ENCODE data around the gene APBB1. TPM values are rescaled to one million over a fixed set of nuclear protein-coding genes. Genes with fewer than 3 reads are reported as not detected.

Gene APBB1
- total RNA-seq, 4 donors from 2014 or later: 36.4 to 54.1 (median 45.4) TPM

- peaks cover 21 to 36% of the 10 kb centered on the region in 2 donors for H3K36me3 ChIP-seq
- H3K27me3 ChIP-seq: no peaks in the 10 kb centered on the region
- no peaks in the 10 kb centered on the region for H3K4me1 ChIP-seq
- intact Hi-C loops (cut with DNase I): no loop called here
- WGBS, 2 donors: 95 to 96% methylated on average over 32 to 38 of the region's 56 CpGs
- H3K9me3 ChIP-seq: no peaks in the 10 kb centered on the region
- no peak overlapping the region for H3K4me3 ChIP-seq (replicated peaks in 1 of 3)
- no peak overlapping the region for H3K27ac ChIP-seq
- no peak for DNase-seq
- TF ChIP-seq POLR2A (IDR thresholded peaks at IDR 0.05): no peak
- TF ChIP-seq, protein P1, sequence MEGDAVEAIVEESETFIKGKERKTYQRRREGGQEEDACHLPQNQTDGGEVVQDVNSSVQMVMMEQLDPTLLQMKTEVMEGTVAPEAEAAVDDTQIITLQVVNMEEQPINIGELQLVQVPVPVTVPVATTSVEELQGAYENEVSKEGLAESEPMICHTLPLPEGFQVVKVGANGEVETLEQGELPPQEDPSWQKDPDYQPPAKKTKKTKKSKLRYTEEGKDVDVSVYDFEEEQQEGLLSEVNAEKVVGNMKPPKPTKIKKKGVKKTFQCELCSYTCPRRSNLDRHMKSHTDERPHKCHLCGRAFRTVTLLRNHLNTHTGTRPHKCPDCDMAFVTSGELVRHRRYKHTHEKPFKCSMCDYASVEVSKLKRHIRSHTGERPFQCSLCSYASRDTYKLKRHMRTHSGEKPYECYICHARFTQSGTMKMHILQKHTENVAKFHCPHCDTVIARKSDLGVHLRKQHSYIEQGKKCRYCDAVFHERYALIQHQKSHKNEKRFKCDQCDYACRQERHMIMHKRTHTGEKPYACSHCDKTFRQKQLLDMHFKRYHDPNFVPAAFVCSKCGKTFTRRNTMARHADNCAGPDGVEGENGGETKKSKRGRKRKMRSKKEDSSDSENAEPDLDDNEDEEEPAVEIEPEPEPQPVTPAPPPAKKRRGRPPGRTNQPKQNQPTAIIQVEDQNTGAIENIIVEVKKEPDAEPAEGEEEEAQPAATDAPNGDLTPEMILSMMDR (IDR thresholded peaks at IDR 0.05): no peak
Measured at GRCh38 chr11:6456361-6457073, 37.6 kb upstream of the APBB1 start.

DNA sequence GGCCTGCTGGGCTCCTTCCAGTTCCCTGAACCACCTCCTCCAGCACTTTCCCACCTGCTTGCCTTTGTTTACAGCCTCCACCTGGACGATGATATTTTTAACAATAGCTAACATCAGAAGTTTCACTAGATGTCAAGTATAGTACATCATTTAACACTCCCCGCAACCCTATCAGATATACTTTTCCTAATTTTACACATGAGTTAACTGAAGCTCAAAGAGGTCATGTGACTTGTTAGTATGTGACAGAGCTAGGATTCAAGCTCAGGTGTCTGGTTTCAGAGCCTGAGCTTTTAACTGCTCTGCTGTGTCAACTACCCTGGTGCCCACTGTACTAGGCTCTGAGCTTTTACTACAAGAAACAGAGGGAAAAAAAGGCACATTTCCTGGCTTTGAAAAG is 36.2 kb upstream of the APBB1 start:
- Histone ChIP-seq H3K36me3 (peaks cover 28 to 51% of the 10 kb centered on the region in 2 donors), H3K27me3 (no peaks in the 10 kb centered on the region), H3K4me1 (no peaks in the 10 kb centered on the region), H3K9me3 (no peaks in the 10 kb centered on the region), H3K4me3 (replicated peaks in 1 of 3) (no peak overlapping the region), H3K27ac (no peak overlapping the region)
- DNase-seq: no peak
- WGBS, 2 donors: 77 to 81% methylated on average over 2 of the region's 2 CpGs
- intact Hi-C loops (cut with DNase I): no loop called here
- TF ChIP-seq, protein P1 (IDR thresholded peaks at IDR 0.05): no peak
- TF ChIP-seq POLR2A (IDR thresholded peaks at IDR 0.05): no peak

DNA sequence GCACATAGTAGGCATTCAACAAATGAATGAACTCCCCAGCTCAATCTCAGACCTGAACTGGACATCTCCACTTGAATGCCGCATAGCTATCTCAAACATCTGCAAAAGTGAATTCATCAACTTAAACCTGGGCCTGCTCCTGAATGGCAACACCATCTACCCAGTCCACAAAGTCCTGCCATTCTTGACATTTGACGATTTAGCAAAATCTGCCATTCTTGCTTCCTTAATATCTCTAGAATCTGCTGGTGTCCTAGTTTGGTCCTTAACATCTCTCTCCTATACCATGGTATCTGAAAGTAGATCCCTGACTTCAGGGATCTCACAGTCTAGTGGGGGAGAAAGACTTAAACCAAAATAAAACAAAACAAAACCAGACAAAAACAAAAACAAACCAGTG is 34.3 kb upstream of the APBB1 start:
- TF ChIP-seq, protein P1 (IDR thresholded peaks at IDR 0.05): no peak
- no peak for TF ChIP-seq POLR2A (IDR thresholded peaks at IDR 0.05)
- Histone ChIP-seq H3K9me3 (no peaks in the 10 kb centered on the region), H3K27ac (no peak overlapping the region), H3K36me3 (peaks cover 37 to 61% of the 10 kb centered on the region in 2 donors), H3K4me1 (no peaks in the 10 kb centered on the region), H3K4me3 (replicated peaks in 1 of 3) (no peak overlapping the region), H3K27me3 (no peaks in the 10 kb centered on the region)
- intact Hi-C loops (cut with DNase I): no loop called here
- WGBS, 2 donors: 97% methylated on average over 2 of the region's 2 CpGs
- DNase-seq: no peak

DNA sequence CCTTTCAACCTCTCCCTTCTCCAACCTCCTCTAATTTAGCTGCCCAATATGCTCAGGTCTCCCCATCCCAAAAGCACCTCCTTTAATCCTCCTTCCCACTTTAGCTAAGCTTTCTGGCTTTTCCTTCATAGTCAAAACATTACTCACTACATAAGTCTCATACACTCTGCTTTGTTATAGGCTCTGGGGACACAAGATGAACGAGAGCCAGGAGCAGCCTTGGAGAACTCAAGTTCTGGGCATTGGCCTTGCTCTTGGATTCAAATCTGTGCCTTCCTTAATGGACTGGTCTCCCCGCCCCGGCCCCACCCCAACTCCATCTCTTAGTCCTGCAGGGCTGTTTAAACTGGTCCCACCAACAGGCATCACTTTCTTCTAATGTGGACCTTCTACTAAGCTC is 33.3 kb upstream of the APBB1 start:
- TF ChIP-seq POLR2A (IDR thresholded peaks at IDR 0.05): no peak
- TF ChIP-seq, protein P1 (IDR thresholded peaks at IDR 0.05): no peak
- WGBS, 2 donors: 82% methylated on average over 3 of the region's 3 CpGs
- no peak overlapping the region for H3K27ac ChIP-seq
- H3K4me1 ChIP-seq: no peaks in the 10 kb centered on the region
- no peaks in the 10 kb centered on the region for H3K27me3 ChIP-seq
- no peak for DNase-seq
- intact Hi-C loops (cut with DNase I): no loop called here
- H3K36me3 ChIP-seq: peaks cover 36 to 53% of the 10 kb centered on the region in 2 donors
- no peaks in the 10 kb centered on the region for H3K9me3 ChIP-seq
- H3K4me3 ChIP-seq (replicated peaks in 1 of 3): no peak overlapping the region

DNA sequence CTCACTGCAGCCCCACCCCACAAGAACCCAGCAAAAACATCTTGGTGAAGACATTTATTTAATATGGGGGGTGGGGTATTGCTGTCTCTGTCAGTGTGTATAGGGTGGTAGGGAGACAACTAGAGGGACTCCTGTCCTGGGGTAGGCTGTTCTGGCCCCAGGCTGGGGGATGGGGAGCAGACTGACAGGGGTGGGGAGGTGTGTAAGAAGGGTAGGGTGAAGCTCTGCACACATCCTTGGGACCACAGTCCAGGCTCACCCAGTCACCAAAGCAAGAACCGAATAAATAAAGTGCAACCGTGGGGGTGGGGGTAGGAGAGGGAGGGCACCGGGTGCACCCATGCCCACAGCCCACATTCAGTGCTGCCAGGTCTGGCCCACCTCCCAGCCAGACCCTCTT is 29.7 kb upstream of the APBB1 start:
- peaks cover 16 to 27% of the 10 kb centered on the region in 2 donors for H3K36me3 ChIP-seq
- intact Hi-C loops (cut with DNase I): no loop called here
- no peak for TF ChIP-seq POLR2A (IDR thresholded peaks at IDR 0.05)
- TF ChIP-seq, protein P1 (IDR thresholded peaks at IDR 0.05): no peak
- no peak for DNase-seq
- H3K4me1 ChIP-seq: no peaks in the 10 kb centered on the region
- no peak overlapping the region for H3K4me3 ChIP-seq (replicated peaks in 1 of 3)
- H3K27me3 ChIP-seq: no peaks in the 10 kb centered on the region
- H3K27ac ChIP-seq: no peak overlapping the region
- 83 to 97% methylated on average over 3 of the region's 3 CpGs for WGBS, 2 donors
- no peaks in the 10 kb centered on the region for H3K9me3 ChIP-seq

All from thyroid gland (tissue), 4 donors.